HepG2 (cell line): Measurements from ENCODE around the gene ZNF771. TPM values are rescaled to one million over a fixed set of nuclear protein-coding genes. Genes with fewer than 3 reads are reported as not detected.

Experiments
- CBX1 ChIP-seq: IDR thresholded peaks from one replicate; pipeline ENCODE4 v1.6.1; 2016; ENCODE audit warnings: antibody characterized with exemption, low read depth
- CC2D1A ChIP-seq: sonication (generic); formaldehyde crosslinking; IDR thresholded peaks from 2 replicates; pipeline ENCODE4 v1.8.1; 2023; ENCODE audit warnings: mild to moderate bottlenecking, missing genetic modification reagents
- CHD2 ChIP-seq: IDR thresholded peaks from 2 replicates; pipeline ENCODE4 v1.6.1; 2011; ENCODE audit warnings: low read depth, low read length, improper control_type of control experiment
- DNMT3B ChIP-seq: conservative IDR thresholded peaks from 2 replicates; pipeline ENCODE4 v1.6.1; 2016; ENCODE audit warnings: missing biosample characterization, control low read depth
- ERF ChIP-seq: IDR thresholded peaks from 2 replicates; pipeline ENCODE4 v1.6.1; 2018; ENCODE audit warnings: missing biosample characterization, missing genetic modification reagents
- HNF4A ChIP-seq: sonication (generic); formaldehyde crosslinking; IDR thresholded peaks from 2 replicates; pipeline ENCODE4 v1.4.0; 2020; ENCODE audit warnings: missing genetic modification reagents
- HOXA3 ChIP-seq: sonication (generic); formaldehyde crosslinking; IDR thresholded peaks from 2 replicates; pipeline ENCODE4 v1.5.0; 2020; ENCODE audit warnings: missing genetic modification reagents
- HOXA5 ChIP-seq: sonication (generic); formaldehyde crosslinking; IDR thresholded peaks from 2 replicates; pipeline ENCODE4 v1.4.0; 2020; ENCODE audit warnings: missing genetic modification reagents
- KDM5A ChIP-seq: fragments of 200-600 bp; sonication (generic); IDR thresholded peaks from 2 replicates; pipeline ENCODE4 v1.7.0; 2018; ENCODE audit warnings: antibody characterized with exemption, mild to moderate bottlenecking, low read length, borderline replicate concordance
- KLF12 ChIP-seq: sonication (generic); formaldehyde crosslinking; IDR thresholded peaks from 2 replicates; pipeline ENCODE4 v1.4.0; 2020; ENCODE audit warnings: missing genetic modification reagents, borderline replicate concordance
- MED1 ChIP-seq: sonication (generic); formaldehyde crosslinking; IDR thresholded peaks from 2 replicates; pipeline ENCODE4 v1.4.0; 2020; ENCODE audit warnings: missing genetic modification reagents
- MXI1 ChIP-seq: IDR thresholded peaks from 3 replicates; pipeline ENCODE4 v1.6.1; 2012; ENCODE audit warnings: low read depth, low read length, inconsistent platforms, borderline replicate concordance
- MYC ChIP-seq: sonication (generic); formaldehyde crosslinking; IDR thresholded peaks from 2 replicates; pipeline ENCODE4 v1.9.0; 2021; ENCODE audit warnings: missing genetic modification reagents, borderline replicate concordance
- NFE2L2 ChIP-seq: fragments of 150-350 bp; IDR thresholded peaks from 2 replicates; pipeline ENCODE4 v1.6.1; 2014; ENCODE audit warnings: low read length
- PCBP2 ChIP-seq: fragments of 200-400 bp; formaldehyde crosslinking; optimal IDR thresholded peaks from 2 replicates; pipeline ENCODE3; 2018; ENCODE audit warnings: low read length, low read depth; ENCODE audit not compliant: poor library complexity, severe bottlenecking
- PHF5A ChIP-seq: IDR thresholded peaks from one replicate; pipeline ENCODE4 v1.6.1; 2018; ENCODE audit warnings: low read depth, missing genetic modification reagents; ENCODE audit not compliant: unreplicated experiment
- REL ChIP-seq: sonication (generic); formaldehyde crosslinking; conservative IDR thresholded peaks from 2 replicates; pipeline ENCODE4 v1.8.0; 2022; ENCODE audit warnings: mild to moderate bottlenecking, missing genetic modification reagents, moderate library complexity
- SMC3 ChIP-seq: IDR thresholded peaks from 2 replicates; pipeline ENCODE4 v1.6.1; 2011; ENCODE audit warnings: low read length, improper control_type of control experiment
- SOX5 ChIP-seq: IDR thresholded peaks from 2 replicates; pipeline ENCODE4 v1.6.1; 2016; ENCODE audit warnings: borderline replicate concordance
- TCF7 ChIP-seq: sonication (generic); IDR thresholded peaks from 2 replicates; pipeline ENCODE4 v1.6.1; 2016; ENCODE audit warnings: antibody characterized with exemption, low read depth
- TGIF2 ChIP-seq: IDR thresholded peaks from 2 replicates; pipeline ENCODE4 v1.6.1; 2016; ENCODE audit warnings: control low read depth, missing compliant biosample characterization
- ZNF230 ChIP-seq: sonication (generic); formaldehyde crosslinking; IDR thresholded peaks from 2 replicates; pipeline ENCODE4 v1.4.0; 2020; ENCODE audit warnings: mild to moderate bottlenecking, missing genetic modification reagents
- ZNF33B ChIP-seq: sonication (generic); formaldehyde crosslinking; IDR thresholded peaks from 2 replicates; pipeline ENCODE4 v1.5.1; 2020; ENCODE audit warnings: mild to moderate bottlenecking, missing genetic modification reagents
- ZNF446 ChIP-seq: sonication (generic); formaldehyde crosslinking; IDR thresholded peaks from 2 replicates; pipeline ENCODE4 v1.5.0; 2020; ENCODE audit warnings: mild to moderate bottlenecking, missing genetic modification reagents
- ZNF558 ChIP-seq: sonication (generic); formaldehyde crosslinking; IDR thresholded peaks from 2 replicates; pipeline ENCODE4 v1.9.0; 2022; ENCODE audit warnings: mild to moderate bottlenecking, missing genetic modification reagents, borderline replicate concordance
- polyA plus RNA-seq, 8 experiments: library from polyadenylated mRNA; depleted of rRNA in 3 of 8; stranded (reverse) in 7 of 8; unstranded in 1 of 8; fragments of >200 nt; fragmentation: Illumina TruSeq in 4 of 8; extraction: Trizol in 4 of 8; gene quantifications; 2 replicates each; pipeline versions ENCODE4 v1.2.1 to v1.2.3, GENCODE V29; 2011 to 2016; ENCODE audit warnings: low read depth in 4 of 8, missing spikeins in 1 of 8, mixed read lengths in 1 of 8; ENCODE audit not compliant: insufficient read depth in 1 of 8
- total RNA-seq, 5 experiments: library from RNA; depleted of rRNA; stranded (reverse); fragments of >200 nt; fragmentation: Illumina TruSeq; extraction: Trizol; gene quantifications; 2 replicates each; pipeline ENCODE4 v1.2.3, GENCODE V29; 2016; ENCODE audit warnings: low read depth in 1 of 5
- TF ChIP-seq, protein P1 (sequence below): sonication (generic); formaldehyde crosslinking; IDR thresholded peaks from 2 replicates; pipeline ENCODE4 v1.4.0; 2020; ENCODE audit warnings: missing genetic modification reagents
- TF ChIP-seq, protein P2 (sequence below): IDR thresholded peaks from 2 replicates; pipeline ENCODE4 v1.6.1; 2016; ENCODE audit warnings: control low read depth
- TF ChIP-seq, protein P3 (sequence below): sonication (generic); formaldehyde crosslinking; IDR thresholded peaks from 2 replicates; pipeline ENCODE4 v1.5.0; 2020; ENCODE audit warnings: mild to moderate bottlenecking, missing genetic modification reagents

ZNF771 gene
- total and polyA plus RNA-seq, 2 of the 13 experiments (the other 11 are each of a cell fraction or from before 2014, with no cell fraction given), result 5.0 to 11.8 TPM

DNA sequence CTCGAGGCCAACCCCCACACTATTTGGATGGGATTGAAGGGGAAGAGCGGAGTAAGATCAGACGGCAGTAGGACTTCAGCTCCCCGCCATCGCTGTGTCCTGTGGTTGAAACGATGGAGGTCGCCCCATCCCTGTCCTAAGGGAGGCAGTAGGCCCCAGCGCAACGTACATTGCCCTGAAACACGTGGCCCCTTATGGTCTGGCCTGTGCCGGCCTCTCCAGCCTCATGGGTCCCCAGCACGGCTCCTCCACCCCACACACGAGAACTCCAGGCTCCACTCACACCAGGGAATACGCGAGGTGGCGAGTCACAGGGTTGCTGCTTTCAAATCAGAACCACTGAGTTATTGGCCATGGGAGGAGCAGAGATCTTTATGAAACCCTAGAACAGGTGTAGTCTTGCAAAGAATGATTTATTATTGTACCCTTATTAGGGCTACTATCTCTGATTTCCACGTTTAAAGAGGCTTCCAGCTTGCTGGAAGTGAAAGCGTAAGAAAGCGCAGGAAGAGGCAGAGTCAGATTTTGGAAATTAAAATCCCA, 23.1 kb downstream of the ZNF771 start (continued):
- TF ChIP-seq TGIF2, result no peak; the same call in 1 of the 2 replicates
- TF ChIP-seq SOX5 (CRISPR knock-in tag), result 0 out of 2 replicates have a peak, but pooled peaks have one; percentile 14
- TF ChIP-seq DNMT3B, result no peak
- peak; percentile 55 for TF ChIP-seq HNF4A
- peak; percentile 80; the same call in 1 of the 2 replicates for TF ChIP-seq ZNF33B (CRISPR knock-in tag)
- TF ChIP-seq CC2D1A (CRISPR knock-in tag), result 0 out of 2 replicates have a peak, but pooled peaks have one; percentile 80
- no peak for TF ChIP-seq CHD2
- TF ChIP-seq REL (CRISPR knock-in tag), result 0 out of 2 replicates have a peak, but pooled peaks have one; percentile 74
- no peak for TF ChIP-seq PCBP2
- no peak for TF ChIP-seq TCF7
- TF ChIP-seq NFE2L2, result no peak
- no peak; the same call in 1 of the 2 replicates for TF ChIP-seq ZNF230 (CRISPR knock-in tag)
- no peak for TF ChIP-seq KDM5A
- peak; percentile 95 for TF ChIP-seq KLF12 (CRISPR knock-in tag)
- TF ChIP-seq HOXA5 (CRISPR knock-in tag), result peak; percentile 91
- no peak for TF ChIP-seq SMC3
- TF ChIP-seq, protein P1, sequence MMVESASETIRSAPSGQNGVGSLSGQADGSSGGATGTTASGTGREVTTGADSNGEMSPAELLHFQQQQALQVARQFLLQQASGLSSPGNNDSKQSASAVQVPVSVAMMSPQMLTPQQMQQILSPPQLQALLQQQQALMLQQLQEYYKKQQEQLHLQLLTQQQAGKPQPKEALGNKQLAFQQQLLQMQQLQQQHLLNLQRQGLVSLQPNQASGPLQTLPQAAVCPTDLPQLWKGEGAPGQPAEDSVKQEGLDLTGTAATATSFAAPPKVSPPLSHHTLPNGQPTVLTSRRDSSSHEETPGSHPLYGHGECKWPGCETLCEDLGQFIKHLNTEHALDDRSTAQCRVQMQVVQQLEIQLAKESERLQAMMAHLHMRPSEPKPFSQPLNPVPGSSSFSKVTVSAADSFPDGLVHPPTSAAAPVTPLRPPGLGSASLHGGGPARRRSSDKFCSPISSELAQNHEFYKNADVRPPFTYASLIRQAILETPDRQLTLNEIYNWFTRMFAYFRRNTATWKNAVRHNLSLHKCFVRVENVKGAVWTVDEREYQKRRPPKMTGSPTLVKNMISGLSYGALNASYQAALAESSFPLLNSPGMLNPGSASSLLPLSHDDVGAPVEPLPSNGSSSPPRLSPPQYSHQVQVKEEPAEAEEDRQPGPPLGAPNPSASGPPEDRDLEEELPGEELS (CRISPR knock-in tag), result peak; percentile 18; the same call in 1 of the 2 replicates
- TF ChIP-seq HOXA3, result peak; percentile 86
- TF ChIP-seq, protein P2, sequence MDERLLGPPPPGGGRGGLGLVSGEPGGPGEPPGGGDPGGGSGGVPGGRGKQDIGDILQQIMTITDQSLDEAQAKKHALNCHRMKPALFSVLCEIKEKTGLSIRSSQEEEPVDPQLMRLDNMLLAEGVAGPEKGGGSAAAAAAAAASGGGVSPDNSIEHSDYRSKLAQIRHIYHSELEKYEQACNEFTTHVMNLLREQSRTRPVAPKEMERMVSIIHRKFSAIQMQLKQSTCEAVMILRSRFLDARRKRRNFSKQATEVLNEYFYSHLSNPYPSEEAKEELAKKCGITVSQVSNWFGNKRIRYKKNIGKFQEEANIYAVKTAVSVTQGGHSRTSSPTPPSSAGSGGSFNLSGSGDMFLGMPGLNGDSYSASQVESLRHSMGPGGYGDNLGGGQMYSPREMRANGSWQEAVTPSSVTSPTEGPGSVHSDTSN, result 0 out of 2 replicates have a peak, but pooled peaks have one; percentile 2
- no peak; the same call in 1 of the 2 replicates for TF ChIP-seq MED1 (CRISPR knock-in tag)
- TF ChIP-seq ERF (CRISPR knock-in tag), result peak; percentile 83
- peak; percentile 98 for TF ChIP-seq MYC (CRISPR knock-in tag)
- TF ChIP-seq CBX1, result no peak
- no peak for TF ChIP-seq ZNF446
- TF ChIP-seq, protein P3, sequence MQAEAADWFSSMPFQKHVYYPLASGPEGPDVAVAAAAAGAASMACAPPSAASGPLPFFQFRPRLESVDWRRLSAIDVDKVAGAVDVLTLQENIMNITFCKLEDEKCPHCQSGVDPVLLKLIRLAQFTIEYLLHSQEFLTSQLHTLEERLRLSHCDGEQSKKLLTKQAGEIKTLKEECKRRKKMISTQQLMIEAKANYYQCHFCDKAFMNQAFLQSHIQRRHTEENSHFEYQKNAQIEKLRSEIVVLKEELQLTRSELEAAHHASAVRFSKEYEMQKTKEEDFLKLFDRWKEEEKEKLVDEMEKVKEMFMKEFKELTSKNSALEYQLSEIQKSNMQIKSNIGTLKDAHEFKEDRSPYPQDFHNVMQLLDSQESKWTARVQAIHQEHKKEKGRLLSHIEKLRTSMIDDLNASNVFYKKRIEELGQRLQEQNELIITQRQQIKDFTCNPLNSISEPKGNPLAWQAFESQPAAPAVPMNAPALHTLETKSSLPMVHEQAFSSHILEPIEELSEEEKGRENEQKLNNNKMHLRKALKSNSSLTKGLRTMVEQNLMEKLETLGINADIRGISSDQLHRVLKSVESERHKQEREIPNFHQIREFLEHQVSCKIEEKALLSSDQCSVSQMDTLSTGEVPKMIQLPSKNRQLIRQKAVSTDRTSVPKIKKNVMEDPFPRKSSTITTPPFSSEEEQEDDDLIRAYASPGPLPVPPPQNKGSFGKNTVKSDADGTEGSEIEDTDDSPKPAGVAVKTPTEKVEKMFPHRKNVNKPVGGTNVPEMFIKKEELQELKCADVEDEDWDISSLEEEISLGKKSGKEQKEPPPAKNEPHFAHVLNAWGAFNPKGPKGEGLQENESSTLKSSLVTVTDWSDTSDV, result peak; percentile 84; the same call in 1 of the 2 replicates
- no peak; the same call in 2 of the 3 replicates for TF ChIP-seq MXI1
- TF ChIP-seq ZNF558 (CRISPR knock-in tag), result peak; percentile 36; the same call in 1 of the 2 replicates
- no peak for TF ChIP-seq PHF5A (CRISPR knock-in tag)
